Mesenchymal stem cell (in vitro differentiated cells and primary cell): ENCODE measurements around the gene SAPCD2.
A peak's percentile ranks its signal among the peaks of the same experiment; 100 is the strongest.

Experiments used
- DNase-seq: peaks from one replicate; pipeline ENCODE4 v3.0.0-alpha.2; 2013
- H2AFZ ChIP-seq: one replicate; pipeline ENCODE4 v1.6.1; 2013; ENCODE audit warnings: low read depth, mild to moderate bottlenecking, control low read depth, inconsistent platforms, low read length, moderate library complexity
- H2AK5ac ChIP-seq: 2 replicates; pipeline ENCODE4 v1.6.1; 2013; ENCODE audit warnings: low read length, moderate library complexity, mild to moderate bottlenecking, inconsistent platforms; ENCODE audit not compliant: severe bottlenecking
- H2BK120ac ChIP-seq: one replicate; pipeline ENCODE4 v1.6.1; 2013; ENCODE audit warnings: low read depth, mild to moderate bottlenecking, inconsistent platforms, low read length, moderate library complexity
- H2BK12ac ChIP-seq, 2 experiments: one replicate each; pipeline ENCODE4 v1.6.1; 2013; ENCODE audit warnings: inconsistent platforms in 2 of 2, low read length in 2 of 2, mild to moderate bottlenecking in 2 of 2, moderate library complexity in 2 of 2, control low read depth in 1 of 2
- H2BK15ac ChIP-seq: one replicate; pipeline ENCODE4 v1.6.1; 2013; ENCODE audit warnings: mild to moderate bottlenecking, low read depth, inconsistent platforms; ENCODE audit not compliant: poor library complexity, severe bottlenecking
- H2BK5ac ChIP-seq: 2 replicates; pipeline ENCODE4 v1.6.1; 2013; ENCODE audit warnings: low read depth, mild to moderate bottlenecking, low read length, control low read depth, inconsistent platforms; ENCODE audit not compliant: poor library complexity, severe bottlenecking
- H3K14ac ChIP-seq, 2 experiments: one replicate each; pipeline ENCODE4 v1.6.1; 2013; ENCODE audit warnings: inconsistent platforms in 2 of 2, low read length in 2 of 2, control low read depth in 1 of 2, mild to moderate bottlenecking in 1 of 2, moderate library complexity in 1 of 2
- H3K18ac ChIP-seq, 2 experiments: one replicate each; pipeline ENCODE4 v1.6.1; 2013; ENCODE audit warnings: inconsistent platforms in 2 of 2, low read length in 2 of 2, control low read depth in 1 of 2, low read depth in 1 of 2, mild to moderate bottlenecking in 1 of 2
- H3K23ac ChIP-seq, 2 experiments: one replicate each; pipeline ENCODE4 v1.6.1; 2013; ENCODE audit warnings: inconsistent platforms in 2 of 2, low read length in 2 of 2, mild to moderate bottlenecking in 2 of 2, moderate library complexity in 2 of 2, control low read depth in 1 of 2
- H3K27ac ChIP-seq: 2 replicates; pipeline ENCODE4 v1.5.1; 2013; ENCODE audit warnings: mild to moderate bottlenecking, moderate library complexity, low read length, control low read depth, inconsistent platforms; ENCODE audit not compliant: poor library complexity, severe bottlenecking
- H3K27me3 ChIP-seq, 2 experiments: 2 replicates each; pipeline versions ENCODE4 v1.6.1 to v1.7.0; 2013; ENCODE audit warnings: low read length in 2 of 2, mild to moderate bottlenecking in 2 of 2, moderate library complexity in 2 of 2, control low read depth in 1 of 2, inconsistent platforms in 1 of 2; ENCODE audit not compliant: control insufficient read depth in 1 of 2, insufficient read depth in 1 of 2
- H3K36me3 ChIP-seq, 2 experiments: 2 replicates each; pipeline versions ENCODE4 v1.6.1 to v1.7.0; 2013; ENCODE audit warnings: low read length in 2 of 2, control low read depth in 1 of 2, inconsistent platforms in 1 of 2, low read depth in 1 of 2, mild to moderate bottlenecking in 1 of 2; ENCODE audit not compliant: insufficient read depth in 2 of 2, control insufficient read depth in 1 of 2
- H3K4ac ChIP-seq, 2 experiments: one replicate each; pipeline ENCODE4 v1.6.1; 2013; ENCODE audit warnings: inconsistent platforms in 2 of 2, low read length in 2 of 2, mild to moderate bottlenecking in 2 of 2, moderate library complexity in 2 of 2, control low read depth in 1 of 2, low read depth in 1 of 2
- H3K4me1 ChIP-seq: 2 replicates; pipeline ENCODE4 v1.6.1; 2013; ENCODE audit warnings: low read depth, low read length, control low read depth; ENCODE audit not compliant: control insufficient read depth, insufficient read depth
- H3K4me2 ChIP-seq: 2 replicates; pipeline ENCODE4 v1.6.1; 2013; ENCODE audit warnings: low read length, mild to moderate bottlenecking, inconsistent platforms; ENCODE audit not compliant: poor library complexity, severe bottlenecking
- H3K4me3 ChIP-seq, 2 experiments: 2 replicates each; pipeline versions ENCODE4 v1.5.1 to v1.7.0; 2013; ENCODE audit warnings: low read length in 2 of 2, mild to moderate bottlenecking in 2 of 2, control low read depth in 1 of 2, low read depth in 1 of 2; ENCODE audit not compliant: insufficient read depth in 1 of 2
- H3K79me1 ChIP-seq: replicated peaks from 2 replicates; pipeline ENCODE4 v1.6.1; 2013; ENCODE audit warnings: mild to moderate bottlenecking, control low read depth, low read length, inconsistent platforms; ENCODE audit not compliant: poor library complexity, severe bottlenecking
- H3K9ac ChIP-seq: 2 replicates; pipeline ENCODE4 v1.7.0; 2013; ENCODE audit warnings: mild to moderate bottlenecking, low read length, moderate library complexity
- H3K9me3 ChIP-seq: 2 replicates; pipeline ENCODE4 v1.7.0; 2013; ENCODE audit warnings: mild to moderate bottlenecking, low read length; ENCODE audit not compliant: control insufficient read depth
- H4K8ac ChIP-seq: one replicate; pipeline ENCODE4 v1.6.1; 2013; ENCODE audit warnings: inconsistent platforms, mild to moderate bottlenecking, low read length, moderate library complexity
- H4K91ac ChIP-seq: one replicate; pipeline ENCODE4 v1.6.1; 2013; ENCODE audit warnings: mild to moderate bottlenecking, low read length, inconsistent platforms
- WGBS: methylation state at CpG from one replicate; pipeline ENCODE4 v1.1.7; 2013; ENCODE audit warnings: mixed read lengths; 5-methylcytosine and 5-hydroxymethylcytosine counted together

The SAPCD2 gene

DNA sequence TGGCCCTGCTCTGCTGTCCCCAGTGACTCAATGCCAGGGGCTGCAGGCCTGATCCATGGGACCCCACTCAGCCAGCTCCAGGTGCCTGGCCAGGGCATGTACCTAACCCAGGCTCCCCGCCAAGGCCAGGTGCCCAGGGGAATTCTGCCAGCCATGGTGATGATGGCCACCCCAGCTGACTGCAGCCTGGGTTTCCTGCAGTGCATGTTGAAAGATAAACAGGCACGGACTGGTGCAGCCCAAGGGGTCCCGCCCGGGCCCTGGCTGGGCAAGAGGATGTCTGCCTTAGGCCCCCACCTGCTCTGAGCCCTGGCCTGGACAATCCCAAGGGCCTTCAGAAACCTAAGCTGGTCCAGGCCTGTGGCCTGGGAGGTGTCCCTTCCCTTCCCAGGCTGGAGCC lies 43.5 kb downstream of the SAPCD2 start:
- Histone ChIP-seq H4K8ac (no peak overlapping the region), H2AFZ (no peak overlapping the region), H4K91ac (no peak overlapping the region), H3K36me3 (peaks cover 0 to 8% of the 10 kb centered on the region in 2 experiments), H3K18ac (no peak overlapping the region), H2BK12ac (no peak overlapping the region), H3K4me1 (peaks cover 40% of the 10 kb centered on the region), H3K27ac (no peak overlapping the region), H3K9ac (no peak overlapping the region), H3K4me3 (peak overlapping the region in 1 of 2 experiments; percentile 77), H3K9me3 (no peaks in the 10 kb centered on the region), H2AK5ac (no peak overlapping the region), H3K27me3 (peaks cover 0 to 4% of the 10 kb centered on the region in 2 experiments), H3K4me2 (no peak overlapping the region), H3K79me1 (no peaks in the 10 kb centered on the region), H2BK120ac (no peak overlapping the region), H3K4ac (no peak overlapping the region), H3K23ac (no peak overlapping the region), H2BK5ac (no peak overlapping the region), H2BK15ac (no peak overlapping the region), H3K14ac (no peak overlapping the region)
- DNase-seq: no peak
- WGBS: 85% methylated on average over 4 of the region's 4 CpGs

GRCh38 chr9:137026384-137026783 lies 44.0 kb downstream of the SAPCD2 start:
- no peak overlapping the region for H3K18ac ChIP-seq
- no peak overlapping the region for H3K9ac ChIP-seq
- H4K91ac ChIP-seq: no peak overlapping the region
- H2BK5ac ChIP-seq: no peak overlapping the region
- no peak overlapping the region for H3K4ac ChIP-seq
- no peak overlapping the region for H2BK12ac ChIP-seq
- H3K4me1 ChIP-seq: peaks cover 40% of the 10 kb centered on the region
- no peak overlapping the region for H3K4me3 ChIP-seq
- peaks cover 0 to 4% of the 10 kb centered on the region in 2 experiments for H3K27me3 ChIP-seq
- H3K79me1 ChIP-seq: no peaks in the 10 kb centered on the region
- H2BK120ac ChIP-seq: no peak overlapping the region
- H3K36me3 ChIP-seq: peaks cover 0 to 8% of the 10 kb centered on the region in 2 experiments
- no peak overlapping the region for H3K27ac ChIP-seq
- H2AK5ac ChIP-seq: no peak overlapping the region
- no peak overlapping the region for H4K8ac ChIP-seq
- H2BK15ac ChIP-seq: no peak overlapping the region
- no peaks in the 10 kb centered on the region for H3K9me3 ChIP-seq
- no peak for DNase-seq
- WGBS: 100% methylated on average over 2 of the region's 2 CpGs
- no peak overlapping the region for H2AFZ ChIP-seq
- no peak overlapping the region for H3K14ac ChIP-seq
- H3K23ac ChIP-seq: no peak overlapping the region
- no peak overlapping the region for H3K4me2 ChIP-seq

DNA sequence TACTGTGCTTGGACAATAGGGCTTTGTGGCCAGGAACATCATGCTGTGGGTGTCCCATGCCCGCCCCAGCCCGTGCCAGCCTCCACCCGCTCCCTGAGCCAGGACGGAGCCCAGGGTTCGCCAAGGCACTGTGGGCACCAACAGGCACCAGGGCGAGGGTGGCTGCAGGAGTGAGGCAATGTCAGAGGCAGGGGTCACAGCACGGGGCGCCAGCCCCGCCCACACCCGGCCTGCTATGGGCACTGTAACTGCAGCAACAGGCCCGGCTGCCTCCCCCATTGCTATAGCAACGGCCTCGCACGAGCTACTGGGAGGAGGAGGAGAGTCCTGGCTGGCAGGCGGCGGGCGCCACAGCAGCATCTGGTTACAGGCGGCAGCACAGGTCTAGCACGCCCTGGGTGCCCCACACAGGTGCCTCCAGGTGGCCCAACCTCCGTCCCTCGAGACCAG lies 44.8 kb downstream of the SAPCD2 start:
- H4K8ac ChIP-seq: no peak overlapping the region
- H3K4me1 ChIP-seq: peaks cover 40% of the 10 kb centered on the region
- H3K18ac ChIP-seq: no peak overlapping the region
- H3K9me3 ChIP-seq: no peaks in the 10 kb centered on the region
- no peak overlapping the region for H3K4me2 ChIP-seq
- no peak overlapping the region for H3K4ac ChIP-seq
- H3K27me3 ChIP-seq: peaks cover 0 to 4% of the 10 kb centered on the region in 2 experiments
- DNase-seq: no peak
- no peak overlapping the region for H2AK5ac ChIP-seq
- no peak overlapping the region for H3K9ac ChIP-seq
- 87% methylated on average over 19 of the region's 21 CpGs for WGBS
- H3K27ac ChIP-seq: no peak overlapping the region
- no peak overlapping the region for H4K91ac ChIP-seq
- no peak overlapping the region for H2AFZ ChIP-seq
- no peak overlapping the region for H2BK5ac ChIP-seq
- H3K4me3 ChIP-seq: no peak overlapping the region
- no peak overlapping the region for H2BK120ac ChIP-seq
- no peak overlapping the region for H2BK15ac ChIP-seq
- H3K14ac ChIP-seq: no peak overlapping the region
- H2BK12ac ChIP-seq: no peak overlapping the region
- no peak overlapping the region for H3K23ac ChIP-seq
- no peaks in the 10 kb centered on the region for H3K79me1 ChIP-seq
- H3K36me3 ChIP-seq: peaks cover 0 to 10% of the 10 kb centered on the region in 2 experiments

DNA sequence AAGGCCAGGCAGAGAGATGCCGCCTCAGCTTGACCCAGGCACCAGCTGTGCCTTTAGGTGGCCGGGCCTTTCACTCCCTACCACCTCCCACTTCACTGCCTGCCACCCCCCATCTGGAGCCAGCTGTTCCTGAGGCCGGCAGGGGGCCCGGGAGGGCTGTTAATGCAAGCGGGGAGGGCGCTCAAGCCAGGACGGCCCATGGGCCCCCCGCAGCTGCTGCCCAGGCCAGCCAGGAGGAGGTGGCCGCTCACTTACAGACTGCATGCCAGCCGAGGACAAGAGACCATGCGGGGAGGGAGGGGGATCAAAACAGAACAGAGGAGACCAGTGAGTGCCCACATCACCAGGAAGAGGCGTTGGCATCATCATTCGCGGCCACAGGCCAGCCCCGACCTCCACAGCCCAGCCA lies 46.8 kb downstream of the SAPCD2 start:
- H3K36me3 ChIP-seq: peaks cover 0 to 21% of the 10 kb centered on the region in 2 experiments
- no peak overlapping the region for H3K9ac ChIP-seq
- no peaks in the 10 kb centered on the region for H3K79me1 ChIP-seq
- H3K4me1 ChIP-seq: peaks cover 33% of the 10 kb centered on the region
- no peak overlapping the region for H3K23ac ChIP-seq
- H3K4me3 ChIP-seq: no peak overlapping the region
- no peak overlapping the region for H2BK12ac ChIP-seq
- H3K14ac ChIP-seq: no peak overlapping the region
- no peak overlapping the region for H4K8ac ChIP-seq
- H3K9me3 ChIP-seq: no peaks in the 10 kb centered on the region
- H3K4ac ChIP-seq: no peak overlapping the region
- H3K4me2 ChIP-seq: no peak overlapping the region
- WGBS: 83% methylated on average over 15 of the region's 15 CpGs
- H2BK15ac ChIP-seq: no peak overlapping the region
- no peak overlapping the region for H2AK5ac ChIP-seq
- H2BK5ac ChIP-seq: no peak overlapping the region
- no peaks in the 10 kb centered on the region for H3K27me3 ChIP-seq
- no peak for DNase-seq
- no peak overlapping the region for H3K18ac ChIP-seq
- peak overlapping the region; percentile 76 for H4K91ac ChIP-seq
- H2BK120ac ChIP-seq: no peak overlapping the region
- no peak overlapping the region for H3K27ac ChIP-seq
- H2AFZ ChIP-seq: no peak overlapping the region
